Measurements from ENCODE around the gene DSEL. TPM values are rescaled to one million over a fixed set of nuclear protein-coding genes. Genes with fewer than 3 reads are reported as not detected.

The DSEL gene
- total RNA-seq, 1 donor = 119 TPM

- no peak overlapping the region for H3K4me3 ChIP-seq (ENCODE audit: insufficient read depth, low read length)
- H3K27ac ChIP-seq (ENCODE audit: low read depth, low read length) = no peak overlapping the region
- no peak for DNase-seq (ENCODE audit: insufficient read length, low spot score, missing footprints)
- H3K36me3 ChIP-seq (ENCODE audit: insufficient read depth, low read length) = no peaks in the 10 kb centered on the region
- H2AFZ ChIP-seq (ENCODE audit: low read length) = no peak overlapping the region
- H3K27me3 ChIP-seq (ENCODE audit: insufficient read depth, low read length) = no peaks in the 10 kb centered on the region
- H3K4me1 ChIP-seq (ENCODE audit: insufficient read depth, low read length) = peaks cover 6% of the 10 kb centered on the region
- no peaks in the 10 kb centered on the region for H3K9me3 ChIP-seq (ENCODE audit: low read depth, low read length)
- TF ChIP-seq CTCF (IDR thresholded peaks at IDR 0.05; ENCODE audit: extremely low read depth, low read depth, low read length) = no peak
- H3K79me2 ChIP-seq (ENCODE audit: insufficient read depth, low read length) = peaks cover 11% of the 10 kb centered on the region
- H3K4me2 ChIP-seq (ENCODE audit: insufficient read depth, low read length) = no peak overlapping the region
- no peaks in the 10 kb centered on the region for H4K20me1 ChIP-seq (ENCODE audit: insufficient read depth, low read length)
Measured at GRCh38 chr18:67504739-67505138, 11.8 kb downstream of the DSEL start.

- Histone ChIP-seq H3K79me2 (ENCODE audit: insufficient read depth, low read length) (peaks cover 3% of the 10 kb centered on the region), H4K20me1 (ENCODE audit: insufficient read depth, low read length) (no peaks in the 10 kb centered on the region), H3K9me3 (ENCODE audit: low read depth, low read length) (no peaks in the 10 kb centered on the region), H3K4me2 (ENCODE audit: insufficient read depth, low read length) (no peak overlapping the region), H2AFZ (ENCODE audit: low read length) (no peak overlapping the region), H3K36me3 (ENCODE audit: insufficient read depth, low read length) (no peaks in the 10 kb centered on the region), H3K4me3 (ENCODE audit: insufficient read depth, low read length) (no peak overlapping the region), H3K27me3 (ENCODE audit: insufficient read depth, low read length) (no peaks in the 10 kb centered on the region), H3K4me1 (ENCODE audit: insufficient read depth, low read length) (peaks cover 6% of the 10 kb centered on the region), H3K27ac (ENCODE audit: low read depth, low read length) (no peak overlapping the region)
- TF ChIP-seq CTCF (IDR thresholded peaks at IDR 0.05; ENCODE audit: extremely low read depth, low read depth, low read length) = no peak
- DNase-seq (ENCODE audit: insufficient read length, low spot score, missing footprints) = no peak
Measured at GRCh38 chr18:67500522-67501205, 15.9 kb downstream of the DSEL start.

GRCh38 chr18:67496469-67496868 lies 20.1 kb downstream of the DSEL start:
- no peak for DNase-seq (ENCODE audit: insufficient read length, low spot score, missing footprints)
- Histone ChIP-seq H3K36me3 (ENCODE audit: insufficient read depth, low read length) (no peaks in the 10 kb centered on the region), H3K4me2 (ENCODE audit: insufficient read depth, low read length) (no peak overlapping the region), H3K4me1 (ENCODE audit: insufficient read depth, low read length) (peaks cover 6% of the 10 kb centered on the region), H3K27ac (ENCODE audit: low read depth, low read length) (no peak overlapping the region), H3K79me2 (ENCODE audit: insufficient read depth, low read length) (peaks cover 3% of the 10 kb centered on the region), H3K27me3 (ENCODE audit: insufficient read depth, low read length) (no peaks in the 10 kb centered on the region), H3K4me3 (ENCODE audit: insufficient read depth, low read length) (no peak overlapping the region), H4K20me1 (ENCODE audit: insufficient read depth, low read length) (no peaks in the 10 kb centered on the region), H3K9me3 (ENCODE audit: low read depth, low read length) (no peaks in the 10 kb centered on the region), H2AFZ (ENCODE audit: low read length) (no peak overlapping the region)
- TF ChIP-seq CTCF (IDR thresholded peaks at IDR 0.05; ENCODE audit: extremely low read depth, low read depth, low read length) = no peak

GRCh38 chr18:67486534-67486933 lies 30.0 kb downstream of the DSEL start:
- H2AFZ ChIP-seq (ENCODE audit: low read length) = no peak overlapping the region
- no peaks in the 10 kb centered on the region for H3K27me3 ChIP-seq (ENCODE audit: insufficient read depth, low read length)
- no peaks in the 10 kb centered on the region for H4K20me1 ChIP-seq (ENCODE audit: insufficient read depth, low read length)
- no peaks in the 10 kb centered on the region for H3K79me2 ChIP-seq (ENCODE audit: insufficient read depth, low read length)
- H3K4me1 ChIP-seq (ENCODE audit: insufficient read depth, low read length) = no peaks in the 10 kb centered on the region
- no peak overlapping the region for H3K27ac ChIP-seq (ENCODE audit: low read depth, low read length)
- no peak for TF ChIP-seq CTCF (IDR thresholded peaks at IDR 0.05; ENCODE audit: extremely low read depth, low read depth, low read length)
- H3K9me3 ChIP-seq (ENCODE audit: low read depth, low read length) = no peaks in the 10 kb centered on the region
- no peak for DNase-seq (ENCODE audit: insufficient read length, low spot score, missing footprints)
- no peak overlapping the region for H3K4me2 ChIP-seq (ENCODE audit: insufficient read depth, low read length)
- H3K4me3 ChIP-seq (ENCODE audit: insufficient read depth, low read length) = no peak overlapping the region
- no peaks in the 10 kb centered on the region for H3K36me3 ChIP-seq (ENCODE audit: insufficient read depth, low read length)
